HepG2 (cell line): ENCODE results near the gene ALPL. TPM values are rescaled to one million over a fixed set of nuclear protein-coding genes. Genes with fewer than 3 reads are reported as not detected.
"Not testable (repeated sequence)": the region's sequence is repeated elsewhere in the genome, so short reads cannot be mapped to it uniquely, and the experiment has no call there.

ENCODE experiments used
- ATAC-seq: fragments of 200-7000 bp; cut with Tn5 transposase; 3 replicates; pipeline ENCODE4 v1.9.1; 2020; ENCODE audit warnings: mild to moderate bottlenecking, moderate library complexity
- BruUV-seq: library from RNA; stranded (reverse); fragments of 400-500 nt; replicated peaks from 2 replicates; lab custom pipeline; 2021; lab: Mats Ljungman, UMichigan
- CTCF ChIA-PET: fragments of 300-600 bp; formaldehyde crosslinking; extraction: SDS; loops from one replicate; lab custom pipeline; 2021; ENCODE audit warnings: low total read pairs, inconsistent platforms, low intra/inter-chr PET ratio; lab: Yijun Ruan, JAX
- POLR2A ChIA-PET: fragments of 350-600 bp; sonication (Branson Sonifier 250); formaldehyde crosslinking; loops from one replicate; lab custom pipeline; 2020; ENCODE audit warnings: antibody characterized with exemption, inconsistent platforms; lab: Yijun Ruan, JAX
- DNase-seq: peaks from one replicate; pipeline ENCODE4 v3.0.0-alpha.2; 2015; ENCODE audit warnings: low spot score
- FAIRE-seq: peaks from 3 replicates; lab custom pipeline; 2011; peaks lifted over from hg19 to GRCh38; lab: Jason Lieb, UNC
- H2AFZ ChIP-seq: one replicate; pipeline ENCODE4 v1.6.1; 2011; ENCODE audit warnings: low read length, inconsistent platforms
- H3K27ac ChIP-seq: fragments of 300-600 bp; 3 replicates; pipeline ENCODE4 v1.8.0; 2011; ENCODE audit warnings: mixed run types, mild to moderate bottlenecking, mixed read lengths, low read length, inconsistent platforms; ENCODE audit not compliant: insufficient read depth; ENCODE audit errors: extremely low read length
- H3K27me3 ChIP-seq, 2 experiments: fragments of 200-600 bp in 1 of 2; 2 replicates in 1 of 2; 3 replicates in 1 of 2; pipeline versions ENCODE4 v1.6.0 to v1.8.0; 2011; ENCODE audit warnings: low read length in 2 of 2, mild to moderate bottlenecking in 2 of 2, moderate library complexity in 2 of 2, inconsistent platforms in 1 of 2; ENCODE audit not compliant: insufficient read depth in 2 of 2, control insufficient read depth in 1 of 2
- H3K36me3 ChIP-seq, 2 experiments: fragments of 200-600 bp in 1 of 2; replicated peaks in 1 of 2; 2 replicates in 1 of 2; 3 replicates in 1 of 2; pipeline versions ENCODE4 v1.5.1 to v1.8.0; 2011; ENCODE audit warnings: low read length in 2 of 2, inconsistent platforms in 1 of 2; ENCODE audit not compliant: insufficient read depth in 2 of 2, control insufficient read depth in 1 of 2
- H3K4me1 ChIP-seq: 2 replicates; pipeline ENCODE4 v1.5.1; 2012; ENCODE audit warnings: low read length, inconsistent platforms; ENCODE audit not compliant: insufficient read depth
- H3K4me2 ChIP-seq: 2 replicates; pipeline ENCODE4 v1.6.0; 2011; ENCODE audit warnings: low read depth, low read length, inconsistent platforms
- H3K4me3 ChIP-seq, 3 experiments: fragments of 200-600 bp in 1 of 3; sonication (generic), shearing (Covaris generic) in 1 of 3; replicated peaks in 1 of 3; 2 replicates each; pipeline ENCODE4 v1.5.1; 2011 to 2016; ENCODE audit warnings: low read length in 3 of 3, inconsistent platforms in 2 of 3, low read depth in 2 of 3, mild to moderate bottlenecking in 2 of 3, control low read depth in 1 of 3, mixed read lengths in 1 of 3; ENCODE audit not compliant: insufficient read depth in 1 of 3
- H3K79me2 ChIP-seq: one replicate; pipeline ENCODE4 v1.6.1; 2011; ENCODE audit warnings: low read length, inconsistent platforms; ENCODE audit not compliant: insufficient read depth
- H3K9ac ChIP-seq: 2 replicates; pipeline ENCODE4 v1.6.0; 2011; ENCODE audit warnings: mild to moderate bottlenecking, low read depth, low read length, inconsistent platforms; ENCODE audit not compliant: insufficient read depth
- H3K9me3 ChIP-seq: 2 replicates; pipeline ENCODE4 v1.5.1; 2012; ENCODE audit warnings: mild to moderate bottlenecking, low read length
- H4K20me1 ChIP-seq: 2 replicates; pipeline ENCODE4 v1.6.0; 2011; ENCODE audit warnings: inconsistent platforms, mild to moderate bottlenecking, low read length, moderate library complexity; ENCODE audit not compliant: insufficient read depth
- DBP ChIP-seq: sonication (generic); formaldehyde crosslinking; IDR thresholded peaks from 2 replicates; pipeline ENCODE4 v1.4.0; 2020; ENCODE audit warnings: missing genetic modification reagents; ENCODE audit errors: not compliant biosample characterization
- IRF1 ChIP-seq: sonication (generic); formaldehyde crosslinking; IDR thresholded peaks from 2 replicates; pipeline ENCODE4 v1.4.0; 2020; ENCODE audit warnings: low read depth, mild to moderate bottlenecking, missing genetic modification reagents
- KDM1A ChIP-seq: IDR thresholded peaks from 2 replicates; pipeline ENCODE4 v1.6.1; 2016; ENCODE audit warnings: missing compliant biosample characterization
- MED1 ChIP-seq: sonication (generic); formaldehyde crosslinking; IDR thresholded peaks from 2 replicates; pipeline ENCODE4 v1.4.0; 2020; ENCODE audit warnings: missing genetic modification reagents
- NAIF1 ChIP-seq: sonication (generic); formaldehyde crosslinking; IDR thresholded peaks from 2 replicates; pipeline ENCODE4 v1.5.0; 2020; ENCODE audit warnings: mild to moderate bottlenecking, missing genetic modification reagents, borderline replicate concordance
- TCF12 ChIP-seq, 2 experiments: fragments of 450-650 bp in 1 of 2; sonication (generic) in 1 of 2; formaldehyde crosslinking in 1 of 2; IDR thresholded peaks; 2 replicates each; pipeline versions ENCODE4 v1.6.1 to v1.8.0; 2017 to 2022; ENCODE audit warnings: antibody characterized with exemption in 1 of 2, mild to moderate bottlenecking in 1 of 2, missing genetic modification reagents in 1 of 2, moderate library complexity in 1 of 2
- ZNF205 ChIP-seq: IDR thresholded peaks from 2 replicates; pipeline ENCODE4 v1.6.1; 2018; ENCODE audit warnings: missing biosample characterization, missing genetic modification reagents
- ZNF788 ChIP-seq: sonication (generic); formaldehyde crosslinking; IDR thresholded peaks from 2 replicates; pipeline ENCODE4 v1.5.0; 2020; ENCODE audit warnings: mild to moderate bottlenecking, missing genetic modification reagents, borderline replicate concordance
- WGBS: methylation state at CpG from one replicate; pipeline ENCODE4 v1.1.6; 2017; ENCODE audit warnings: low lambda C conversion rate; 5-methylcytosine and 5-hydroxymethylcytosine counted together
- in situ Hi-C: cut with HindIII; loops from 2 replicates; pipeline ENCODE4 v1.10.0; 2017; ENCODE audit warnings: low pct_unique_long_range_greater_than_20kb; ENCODE audit not compliant: extremely low pct_ligation_motif_present
- intact Hi-C: fragments of 100-400 bp; cut with micrococcal nuclease; formaldehyde crosslinking; loops from one replicate; pipeline ENCODE4 v1.10.0; 2022; ENCODE audit not compliant: unreplicated experiment
- polyA plus RNA-seq, 8 experiments: library from polyadenylated mRNA; depleted of rRNA in 3 of 8; stranded (reverse) in 7 of 8; unstranded in 1 of 8; fragments of >200 nt; fragmentation: Illumina TruSeq in 4 of 8; extraction: Trizol in 4 of 8; gene quantifications; 2 replicates each; pipeline versions ENCODE4 v1.2.1 to v1.2.3, GENCODE V29; 2011 to 2016; ENCODE audit warnings: low read depth in 4 of 8, missing spikeins in 1 of 8, mixed read lengths in 1 of 8; ENCODE audit not compliant: insufficient read depth in 1 of 8
- total RNA-seq, 5 experiments: library from RNA; depleted of rRNA; stranded (reverse); fragments of >200 nt; fragmentation: Illumina TruSeq; extraction: Trizol; gene quantifications; 2 replicates each; pipeline ENCODE4 v1.2.3, GENCODE V29; 2016; ENCODE audit warnings: low read depth in 1 of 5
- TF ChIP-seq, protein P1 (sequence below): sonication (generic); formaldehyde crosslinking; IDR thresholded peaks from 2 replicates; pipeline ENCODE4 v1.4.0; 2020; ENCODE audit warnings: missing genetic modification reagents

Gene ALPL
- total and polyA plus RNA-seq, 2 of the 13 experiments (the other 11 are each of a cell fraction or from before 2014, with no cell fraction given) = 0.12 TPM; not detected in 1

DNA sequence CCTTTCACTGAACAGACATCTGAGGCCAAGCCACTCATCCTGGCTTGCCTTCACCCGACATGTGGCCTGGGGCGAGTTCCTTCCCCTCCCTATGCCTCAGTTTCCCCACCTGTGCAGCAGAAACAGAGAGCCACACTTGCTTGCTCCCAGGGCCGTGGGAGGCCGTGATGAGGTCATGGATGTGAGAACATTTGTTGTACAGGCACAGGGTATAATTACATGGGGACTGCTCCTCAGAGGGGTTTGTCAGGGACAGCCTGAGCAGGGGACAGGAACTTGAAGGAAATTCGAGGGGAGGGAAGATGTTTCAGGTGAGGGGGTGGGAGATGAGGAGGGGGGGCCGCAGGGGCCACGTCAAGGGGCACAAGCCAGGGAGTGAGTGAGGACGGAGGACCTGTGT lies 56.1 kb downstream of the ALPL start:
- FAIRE-seq = no peak
- TF ChIP-seq DBP (CRISPR knock-in tag) (no peak), ZNF205 (CRISPR knock-in tag) (no peak), IRF1 (CRISPR knock-in tag) (no peak), NAIF1 (no peak), KDM1A (CRISPR knock-in tag) (no peak), TCF12 (IDR thresholded peaks at IDR 0.05) (no peak), TCF12 (CRISPR knock-in tag; IDR thresholded peaks at IDR 0.05) (no peak), MED1 (no peak), ZNF788 (no peak)
- TF ChIP-seq, protein P1, sequence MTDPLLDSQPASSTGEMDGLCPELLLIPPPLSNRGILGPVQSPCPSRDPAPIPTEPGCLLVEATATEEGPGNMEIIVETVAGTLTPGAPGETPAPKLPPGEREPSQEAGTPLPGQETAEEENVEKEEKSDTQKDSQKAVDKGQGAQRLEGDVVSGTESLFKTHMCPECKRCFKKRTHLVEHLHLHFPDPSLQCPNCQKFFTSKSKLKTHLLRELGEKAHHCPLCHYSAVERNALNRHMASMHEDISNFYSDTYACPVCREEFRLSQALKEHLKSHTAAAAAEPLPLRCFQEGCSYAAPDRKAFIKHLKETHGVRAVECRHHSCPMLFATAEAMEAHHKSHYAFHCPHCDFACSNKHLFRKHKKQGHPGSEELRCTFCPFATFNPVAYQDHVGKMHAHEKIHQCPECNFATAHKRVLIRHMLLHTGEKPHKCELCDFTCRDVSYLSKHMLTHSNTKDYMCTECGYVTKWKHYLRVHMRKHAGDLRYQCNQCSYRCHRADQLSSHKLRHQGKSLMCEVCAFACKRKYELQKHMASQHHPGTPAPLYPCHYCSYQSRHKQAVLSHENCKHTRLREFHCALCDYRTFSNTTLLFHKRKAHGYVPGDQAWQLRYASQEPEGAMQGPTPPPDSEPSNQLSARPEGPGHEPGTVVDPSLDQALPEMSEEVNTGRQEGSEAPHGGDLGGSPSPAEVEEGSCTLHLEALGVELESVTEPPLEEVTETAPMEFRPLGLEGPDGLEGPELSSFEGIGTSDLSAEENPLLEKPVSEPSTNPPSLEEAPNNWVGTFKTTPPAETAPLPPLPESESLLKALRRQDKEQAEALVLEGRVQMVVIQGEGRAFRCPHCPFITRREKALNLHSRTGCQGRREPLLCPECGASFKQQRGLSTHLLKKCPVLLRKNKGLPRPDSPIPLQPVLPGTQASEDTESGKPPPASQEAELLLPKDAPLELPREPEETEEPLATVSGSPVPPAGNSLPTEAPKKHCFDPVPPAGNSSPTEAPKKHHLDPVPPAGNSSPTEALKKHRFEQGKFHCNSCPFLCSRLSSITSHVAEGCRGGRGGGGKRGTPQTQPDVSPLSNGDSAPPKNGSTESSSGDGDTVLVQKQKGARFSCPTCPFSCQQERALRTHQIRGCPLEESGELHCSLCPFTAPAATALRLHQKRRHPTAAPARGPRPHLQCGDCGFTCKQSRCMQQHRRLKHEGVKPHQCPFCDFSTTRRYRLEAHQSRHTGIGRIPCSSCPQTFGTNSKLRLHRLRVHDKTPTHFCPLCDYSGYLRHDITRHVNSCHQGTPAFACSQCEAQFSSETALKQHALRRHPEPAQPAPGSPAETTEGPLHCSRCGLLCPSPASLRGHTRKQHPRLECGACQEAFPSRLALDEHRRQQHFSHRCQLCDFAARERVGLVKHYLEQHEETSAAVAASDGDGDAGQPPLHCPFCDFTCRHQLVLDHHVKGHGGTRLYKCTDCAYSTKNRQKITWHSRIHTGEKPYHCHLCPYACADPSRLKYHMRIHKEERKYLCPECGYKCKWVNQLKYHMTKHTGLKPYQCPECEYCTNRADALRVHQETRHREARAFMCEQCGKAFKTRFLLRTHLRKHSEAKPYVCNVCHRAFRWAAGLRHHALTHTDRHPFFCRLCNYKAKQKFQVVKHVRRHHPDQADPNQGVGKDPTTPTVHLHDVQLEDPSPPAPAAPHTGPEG (CRISPR knock-in tag) = no peak
- Histone ChIP-seq H3K4me3 (no peak overlapping the region), H3K9me3 (no peaks in the 10 kb centered on the region), H3K9ac (no peak overlapping the region), H3K4me2 (no peak overlapping the region), H3K79me2 (no peaks in the 10 kb centered on the region), H4K20me1 (no peaks in the 10 kb centered on the region), H3K27ac (no peak overlapping the region), H3K4me1 (peaks cover 21% of the 10 kb centered on the region), H3K27me3 (peaks cover 8 to 71% of the 10 kb centered on the region in 2 experiments), H3K36me3 (no peaks in the 10 kb centered on the region), H2AFZ (no peak overlapping the region)
- in situ Hi-C loops = loop anchor here (5.0 kb wide), 1 partner anchor 53 kb away; no protein-coding TSS in a partner anchor
- intact Hi-C loops = no loop called here
- DNase-seq = no peak
- POLR2A ChIA-PET = no interaction called here
- BruUV-seq = no TSS peak
- no peak for ATAC-seq
- CTCF ChIA-PET = no interaction called here
- WGBS = 18% methylated on average over 8 of the region's 8 CpGs

DNA sequence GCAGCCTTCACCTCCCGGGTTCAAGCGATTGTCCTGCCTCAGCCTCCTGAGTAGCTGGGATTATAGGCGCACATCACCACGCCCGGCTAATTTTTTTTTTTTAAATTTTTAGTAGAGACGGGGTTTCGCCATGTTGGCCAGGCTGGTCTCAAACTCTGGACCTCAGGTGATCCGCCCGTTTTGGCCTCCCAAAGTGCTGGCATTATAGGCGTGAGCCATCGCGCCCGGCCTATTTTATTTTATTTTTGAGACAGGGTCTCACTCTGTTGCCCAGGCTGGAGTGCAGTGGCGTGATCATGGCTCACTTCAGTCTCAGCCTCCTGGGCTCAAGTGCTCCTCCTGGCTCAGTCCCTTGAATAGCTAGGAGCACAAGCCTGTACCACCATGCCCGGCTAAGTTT lies 57.1 kb downstream of the ALPL start:
- H3K27ac ChIP-seq, DNase-seq, BruUV-seq, CTCF ChIA-PET, FAIRE-seq, POLR2A ChIA-PET, H3K4me3 ChIP-seq, H3K4me2 ChIP-seq, H4K20me1 ChIP-seq, H3K79me2 ChIP-seq, intact Hi-C loops, ATAC-seq, H3K9ac ChIP-seq, H2AFZ ChIP-seq, H3K36me3 ChIP-seq, H3K9me3 ChIP-seq: not testable (repeated sequence)
- WGBS = 75% methylated on average over 15 of the region's 15 CpGs
- H3K4me1 ChIP-seq = peaks cover 25% of the 10 kb centered on the region
- in situ Hi-C loops = loop anchor here (5.0 kb wide), 1 partner anchor 54 kb away; no protein-coding TSS in a partner anchor
- peaks cover 8 to 73% of the 10 kb centered on the region in 2 experiments for H3K27me3 ChIP-seq
